Measurements from ENCODE around the gene ISOC2.

Gene ISOC2

GRCh38 chr19:55459551-55459949 is 1.9 kb downstream of the ISOC2 start:
- CTCF ChIA-PET = interaction anchor here (1.1 to 2.6 kb wide), 3 partner anchors 8 to 44 kb away, joined by 3 to 13 read pairs (median 6); no protein-coding TSS in a partner anchor

GRCh38 chr19:55457683-55458457 is 3.6 kb downstream of the ISOC2 start:
- POLR2A ChIA-PET = no interaction called here
- CTCF ChIA-PET = interaction anchor here (0.9 to 2.6 kb wide), 2 partner anchors 10 to 19 kb away, joined by 3 to 13 read pairs; partner anchors contain the start of gene ZNF628

More at GRCh38 chr19:55459551-55459949, 1.9 kb downstream of the ISOC2 start:
- no peak for DNase-seq (ENCODE audit: extremely low spot score)
- no peak for TF ChIP-seq CTCF (IDR thresholded peaks at IDR 0.05; ENCODE audit: control extremely low read depth, extremely low read depth, low read depth, missing control alignments)
- POLR2A ChIA-PET = no interaction called here

DNA sequence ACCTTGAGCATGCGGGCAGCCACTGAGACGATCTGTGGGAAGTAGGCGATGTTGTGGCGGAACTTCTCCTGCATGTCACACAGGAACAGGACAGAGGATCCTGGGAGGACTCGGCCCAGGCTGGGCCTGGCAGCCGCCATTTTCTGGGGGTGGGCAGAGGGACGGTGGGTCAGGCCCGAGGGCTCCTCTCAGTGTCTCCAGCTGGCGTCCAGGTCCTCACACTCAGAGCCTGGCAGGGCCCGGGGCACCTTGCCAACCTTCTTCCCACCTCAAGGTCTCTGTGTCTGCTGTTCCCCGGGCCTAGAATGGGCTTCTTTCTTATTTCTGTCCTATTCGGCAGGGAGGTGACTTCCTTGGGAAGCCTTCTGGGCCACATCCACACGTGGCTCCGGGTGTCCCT is 5.1 kb downstream of the ISOC2 start:
- no peak for TF ChIP-seq CTCF (IDR thresholded peaks at IDR 0.05; ENCODE audit: control extremely low read depth, extremely low read depth, low read depth, missing control alignments)
- POLR2A ChIA-PET = no interaction called here
- DNase-seq (ENCODE audit: extremely low spot score) = no peak
- CTCF ChIA-PET = no interaction called here

More at GRCh38 chr19:55457683-55458457, 3.6 kb downstream of the ISOC2 start:
- no peak for TF ChIP-seq CTCF (IDR thresholded peaks at IDR 0.05; ENCODE audit: control extremely low read depth, extremely low read depth, low read depth, missing control alignments)
- DNase-seq (ENCODE audit: extremely low spot score) = no peak

GRCh38 chr19:55455576-55456235 is 5.7 kb downstream of the ISOC2 start:
- POLR2A ChIA-PET = no interaction called here
- DNase-seq (ENCODE audit: extremely low spot score) = no peak
- CTCF ChIA-PET = no interaction called here
- TF ChIP-seq CTCF (IDR thresholded peaks at IDR 0.05; ENCODE audit: control extremely low read depth, extremely low read depth, low read depth, missing control alignments) = no peak

GRCh38 chr19:55454787-55455243 is 6.6 kb downstream of the ISOC2 start:
- POLR2A ChIA-PET = no interaction called here

More at GRCh38 chr19:55454787-55455243, 6.6 kb downstream of the ISOC2 start:
- DNase-seq (ENCODE audit: extremely low spot score) = peak; percentile 68
- TF ChIP-seq CTCF (IDR thresholded peaks at IDR 0.05; ENCODE audit: control extremely low read depth, extremely low read depth, low read depth, missing control alignments) = peak; percentile 75
- CTCF ChIA-PET = interaction anchor here (1.2 kb wide), 1 partner anchor 199 kb away, joined by 3 read pairs; no protein-coding TSS in a partner anchor
